IPS-20b (cell line): ENCODE measurements around the gene BAD.
A peak's percentile ranks its signal among the peaks of the same experiment; 100 is the strongest.

ENCODE experiments used
- H3K27ac ChIP-seq: one replicate; pipeline ENCODE4 v1.5.1; 2013; ENCODE audit warnings: low read length
- H3K27me3 ChIP-seq: 2 replicates; pipeline ENCODE4 v1.6.1; 2013; ENCODE audit warnings: mild to moderate bottlenecking, low read length, inconsistent platforms; ENCODE audit not compliant: insufficient read depth
- H3K36me3 ChIP-seq: 2 replicates; pipeline ENCODE4 v1.6.1; 2013; ENCODE audit warnings: low read depth, mild to moderate bottlenecking, inconsistent platforms, low read length, moderate library complexity; ENCODE audit not compliant: insufficient read depth
- H3K4me1 ChIP-seq: 2 replicates; pipeline ENCODE4 v1.6.1; 2013; ENCODE audit warnings: mild to moderate bottlenecking, control low read depth, inconsistent platforms, low read length, moderate library complexity; ENCODE audit not compliant: insufficient read depth
- H3K4me3 ChIP-seq: 2 replicates; pipeline ENCODE4 v1.5.1; 2013; ENCODE audit warnings: mild to moderate bottlenecking, low read length, inconsistent platforms
- H3K9ac ChIP-seq: 2 replicates; pipeline ENCODE4 v1.6.1; 2013; ENCODE audit warnings: low read depth, mild to moderate bottlenecking, inconsistent platforms, low read length, moderate library complexity
- H3K9me3 ChIP-seq: 2 replicates; pipeline ENCODE4 v1.6.1; 2013; ENCODE audit warnings: mild to moderate bottlenecking, low read depth, low read length, inconsistent platforms; ENCODE audit not compliant: insufficient read depth

BAD gene

GRCh38 chr11:64291262-64291751 lies 6.8 kb upstream of the BAD start, which contains the start of gene KCNK4:
Gene KCNK4, plus strand, starts transcription at chr11:64291302. Its CDS starts 1,717 bp downstream, at chr11:64293019.
- Histone ChIP-seq H3K4me3 (peak within 1 kb of the TSS; percentile 51; the same call in 1 of the 2 replicates), H3K36me3 (no peaks in the 10 kb centered on the region), H3K27ac (no peak within 1 kb of the TSS), H3K9me3 (no peaks in the 10 kb centered on the region), H3K27me3 (peaks cover 86% of the 10 kb centered on the region), H3K4me1 (no peaks in the 10 kb centered on the region), H3K9ac (no peak within 1 kb of the TSS)

GRCh38 chr11:64290352-64291261 lies 6.1 kb upstream of the BAD start:
- H3K9ac ChIP-seq: no peak overlapping the region
- H3K27ac ChIP-seq: no peak overlapping the region
- peak overlapping the region; percentile 51; the same call in 1 of the 2 replicates for H3K4me3 ChIP-seq
- no peaks in the 10 kb centered on the region for H3K36me3 ChIP-seq
- peaks cover 79% of the 10 kb centered on the region for H3K27me3 ChIP-seq
- H3K4me1 ChIP-seq: no peaks in the 10 kb centered on the region
- H3K9me3 ChIP-seq: no peaks in the 10 kb centered on the region

GRCh38 chr11:64289002-64289564 lies 4.6 kb upstream of the BAD start:
- no peak overlapping the region for H3K27ac ChIP-seq

GRCh38 chr11:64288353-64288750 lies 3.9 kb upstream of the BAD start:
- H3K9me3 ChIP-seq: no peaks in the 10 kb centered on the region
- no peaks in the 10 kb centered on the region for H3K36me3 ChIP-seq
- no peaks in the 10 kb centered on the region for H3K4me1 ChIP-seq
- peaks cover 56% of the 10 kb centered on the region for H3K27me3 ChIP-seq
- H3K9ac ChIP-seq: no peak overlapping the region
- no peak overlapping the region for H3K27ac ChIP-seq
- H3K4me3 ChIP-seq: no peak overlapping the region

More at GRCh38 chr11:64289002-64289564, 4.6 kb upstream of the BAD start:
- H3K4me1 ChIP-seq: no peaks in the 10 kb centered on the region
- no peak overlapping the region for H3K4me3 ChIP-seq
- H3K9ac ChIP-seq: no peak overlapping the region
- no peaks in the 10 kb centered on the region for H3K9me3 ChIP-seq
- peaks cover 63% of the 10 kb centered on the region for H3K27me3 ChIP-seq
- no peaks in the 10 kb centered on the region for H3K36me3 ChIP-seq

- Histone ChIP-seq H3K9me3 (no peaks in the 10 kb centered on the region), H3K9ac (no peak overlapping the region), H3K36me3 (no peaks in the 10 kb centered on the region), H3K4me3 (no peak overlapping the region), H3K27ac (no peak overlapping the region), H3K27me3 (peaks cover 51% of the 10 kb centered on the region), H3K4me1 (no peaks in the 10 kb centered on the region)
These were observed 3.3 kb upstream of the BAD start for GRCh38 chr11:64287676-64288352.

- Histone ChIP-seq H3K9me3 (no peaks in the 10 kb centered on the region), H3K36me3 (no peaks in the 10 kb centered on the region), H3K27me3 (peaks cover 40% of the 10 kb centered on the region), H3K9ac (no peak overlapping the region), H3K4me1 (no peaks in the 10 kb centered on the region), H3K4me3 (no peak overlapping the region), H3K27ac (no peak overlapping the region)
These were observed 2.3 kb upstream of the BAD start for GRCh38 chr11:64286801-64287159.

GRCh38 chr11:64285885-64286800 lies 1.7 kb upstream of the BAD start:
- H3K9ac ChIP-seq: peak overlapping the region; percentile 56; the same call in 1 of the 2 replicates
- H3K27ac ChIP-seq: no peak overlapping the region
- H3K9me3 ChIP-seq: no peaks in the 10 kb centered on the region

GRCh38 chr11:64284962-64285884 lies 758 bp upstream of the BAD start, which contains the start of gene GPR137:
Gene GPR137, plus strand, starts transcription at chr11:64285848. Its CDS starts 677 bp downstream, at chr11:64286525.
- Histone ChIP-seq H3K4me1 (no peaks in the 10 kb centered on the region), H3K4me3 (peak within 1 kb of the TSS; percentile 82), H3K27ac (no peak within 1 kb of the TSS), H3K9me3 (no peaks in the 10 kb centered on the region), H3K27me3 (peaks cover 25% of the 10 kb centered on the region), H3K9ac (peak within 1 kb of the TSS; percentile 56; the same call in 1 of the 2 replicates), H3K36me3 (no peaks in the 10 kb centered on the region)

More at GRCh38 chr11:64285885-64286800, 1.7 kb upstream of the BAD start:
- Histone ChIP-seq H3K4me1 (no peaks in the 10 kb centered on the region), H3K4me3 (peak overlapping the region; percentile 82), H3K36me3 (no peaks in the 10 kb centered on the region), H3K27me3 (peaks cover 34% of the 10 kb centered on the region)

GRCh38 chr11:64283092-64283491 lies 1.4 kb downstream of the BAD start:
- Histone ChIP-seq H3K4me1 (no peaks in the 10 kb centered on the region), H3K36me3 (no peaks in the 10 kb centered on the region), H3K9me3 (no peaks in the 10 kb centered on the region), H3K4me3 (no peak overlapping the region), H3K27me3 (peaks cover 9% of the 10 kb centered on the region; the same call in 1 of the 2 replicates), H3K9ac (no peak overlapping the region), H3K27ac (no peak overlapping the region)
